Spleen (tissue), 11 donors: ENCODE data around the gene MLST8. TPM values are rescaled to one million over a fixed set of nuclear protein-coding genes. Genes with fewer than 3 reads are reported as not detected.

Experiments
- DNase-seq: peaks from one replicate; pipeline ENCODE4 v3.0.0-alpha.2; 2020
- H3K27ac ChIP-seq, 8 donors: fragments of 200-600 bp; sonication (generic) in 7 of 8; 1 replicate in 4 of 8; 2 replicates in 4 of 8; pipeline versions ENCODE4 v1.5.0 to v1.8.0; 2016 to 2021; ENCODE audit warnings: inconsistent platforms in 4 of 8, mild to moderate bottlenecking in 4 of 8, moderate library complexity in 1 of 8
- H3K27me3 ChIP-seq, 7 donors: fragments of 200-600 bp; sonication (generic) in 6 of 7; replicated peaks in 1 of 7; 1 replicate in 4 of 7; 2 replicates in 3 of 7; pipeline versions ENCODE4 v1.5.0 to v1.8.0; 2016 to 2021; ENCODE audit warnings: inconsistent platforms in 3 of 7, mild to moderate bottlenecking in 1 of 7
- H3K36me3 ChIP-seq, 6 donors: fragments of 200-600 bp; sonication (generic) in 5 of 6; 1 replicate in 4 of 6; 2 replicates in 2 of 6; pipeline versions ENCODE4 v1.5.0 to v1.8.0; 2016 to 2021; ENCODE audit warnings: inconsistent platforms in 2 of 6
- H3K4me1 ChIP-seq, 6 donors: fragments of 200-600 bp; sonication (generic) in 5 of 6; 1 replicate in 3 of 6; 2 replicates in 3 of 6; pipeline versions ENCODE4 v1.5.0 to v1.8.0; 2016 to 2021; ENCODE audit warnings: inconsistent platforms in 3 of 6
- H3K4me3 ChIP-seq, 8 donors: fragments of 200-600 bp; sonication (generic) in 7 of 8; 1 replicate in 4 of 8; 2 replicates in 4 of 8; pipeline versions ENCODE4 v1.5.0 to v1.8.0; 2016 to 2021; ENCODE audit warnings: inconsistent platforms in 4 of 8, mild to moderate bottlenecking in 4 of 8, moderate library complexity in 2 of 8
- H3K9me3 ChIP-seq, 8 donors: fragments of 200-600 bp; sonication (generic) in 7 of 8; 1 replicate in 4 of 8; 2 replicates in 4 of 8; pipeline versions ENCODE4 v1.5.0 to v1.8.0; 2016 to 2021; ENCODE audit warnings: inconsistent platforms in 4 of 8
- CTCF ChIP-seq, 11 experiments: fragments of 200-600 bp in 7 of 11; fragments of 450-650 bp in 4 of 11; sonication (generic) in 4 of 11; IDR thresholded peaks in 8 of 11; conservative IDR thresholded peaks in 3 of 11; 1 replicate in 7 of 11; 2 replicates in 4 of 11; pipeline versions ENCODE4 v1.4.0 to v1.8.0; 2016 to 2021; ENCODE audit warnings: antibody characterized with exemption in 11 of 11, inconsistent platforms in 4 of 11, mild to moderate bottlenecking in 1 of 11
- POLR2A ChIP-seq, 3 donors: fragments of 450-650 bp; IDR thresholded peaks; one replicate each; pipeline ENCODE4 v1.5.1; 2017; ENCODE audit warnings: antibody characterized with exemption in 3 of 3, mild to moderate bottlenecking in 1 of 3
- POLR2AphosphoS5 ChIP-seq, 3 donors: sonication (generic); formaldehyde crosslinking; IDR thresholded peaks; one replicate each; pipeline ENCODE4 v1.5.1; 2017; ENCODE audit warnings: antibody characterized with exemption in 3 of 3
- WGBS, 5 donors: extraction: QIAGEN DNeasy Blood & Tissue Kit in 3 of 5; methylation state at CpG; one replicate each; pipeline versions ENCODE4 v1.1.5 to v1.1.7; 2013 to 2018; 5-methylcytosine and 5-hydroxymethylcytosine counted together
- intact Hi-C: fragments of 100-400 bp; cut with DNase I; formaldehyde crosslinking; loops from one replicate; pipeline ENCODE4 v1.15.0; 2023; ENCODE audit warnings: low total_unique reads
- polyA plus RNA-seq, 3 donors: library from polyadenylated mRNA; stranded (reverse); fragments of 200-250 nt; gene quantifications; one replicate each; pipeline ENCODE4 v1.2.1, GENCODE V29; 2013
- total RNA-seq, 7 donors: library from RNA; depleted of rRNA in 3 of 7; stranded (reverse); fragments of >200 nt in 3 of 7; fragmentation: NEBNext Ultra II Directional in 4 of 7; extraction: Animal tissue kit (Norgen Biotek cat#: 25700) in 4 of 7; gene quantifications; one replicate each; pipeline versions ENCODE4 v1.1.0 to v1.2.1, GENCODE V29; 2016 to 2021
- donor health status: healthy with polysubstance abuse.
- donor health status: DM: no; HTN: no; CAD: no; lungs with moderate emphysema.
- donor health status: DM: no; HTN: no; CAD: no.
- donor health status: Bipolar disorder and iron deficiency.
- donor health status: healthy.
- donor health status: DM: no; HTN: no; CAD: no.
- donor health status: DM: yes; HTN: yes; CAD: no.

The MLST8 gene
- total and polyA plus RNA-seq, 10 donors: 25.0 to 61.7 (median 40.6) TPM

- Histone ChIP-seq H3K9me3 (no peaks in the 10 kb centered on the region), H3K36me3 (no peaks in the 10 kb centered on the region), H3K4me1 (peaks cover 7 to 12% (median 11%) of the 10 kb centered on the region in 6 donors), H3K4me3 (no peak overlapping the region), H3K27ac (no peak overlapping the region), H3K27me3 (peaks cover 9 to 27% (median 21%) of the 10 kb centered on the region in 7 donors)
- no peak for TF ChIP-seq CTCF (IDR thresholded peaks at IDR 0.05 in 8 of 11, conservative IDR thresholded peaks at IDR 0.05 in 3 of 11)
- DNase-seq: no peak
- intact Hi-C loops: no loop called here
- whole genome bisulfite sequencing, 5 donors: 75 to 83% (median 80%) methylated on average over 16 to 25 of the region's 25 CpGs
These were observed 14.4 kb upstream of the MLST8 start for GRCh38 chr16:2190659-2191445.

GRCh38 chr16:2191446-2191706 lies 13.9 kb upstream of the MLST8 start:
- no peaks in the 10 kb centered on the region for H3K9me3 ChIP-seq
- H3K4me3 ChIP-seq: no peak overlapping the region
- TF ChIP-seq POLR2AphosphoS5 (IDR thresholded peaks at IDR 0.05) (no peak), POLR2A (IDR thresholded peaks at IDR 0.05) (no peak), CTCF (IDR thresholded peaks at IDR 0.05 in 8 of 11, conservative IDR thresholded peaks at IDR 0.05 in 3 of 11) (no peak)
- intact Hi-C loops: no loop called here
- no peak for DNase-seq
- H3K4me1 ChIP-seq: peaks cover 9 to 15% (median 14%) of the 10 kb centered on the region in 6 donors
- H3K27me3 ChIP-seq: peaks cover 9 to 31% (median 25%) of the 10 kb centered on the region in 7 donors
- H3K36me3 ChIP-seq: no peaks in the 10 kb centered on the region
- 84 to 99% (median 90%) methylated on average over 10 to 11 of the region's 11 CpGs for WGBS, 5 donors
- no peak overlapping the region for H3K27ac ChIP-seq

GRCh38 chr16:2194166-2194834 lies 11.0 kb upstream of the MLST8 start:
- Histone ChIP-seq H3K9me3 (no peaks in the 10 kb centered on the region), H3K4me1 (peaks cover 9 to 22% (median 17%) of the 10 kb centered on the region in 6 donors), H3K27me3 (peaks cover 9 to 58% (median 43%) of the 10 kb centered on the region in 7 donors), H3K36me3 (no peaks in the 10 kb centered on the region), H3K27ac (no peak overlapping the region), H3K4me3 (no peak overlapping the region)
- intact Hi-C loops: no loop called here
- TF ChIP-seq CTCF (IDR thresholded peaks at IDR 0.05 in 8 of 11, conservative IDR thresholded peaks at IDR 0.05 in 3 of 11) (no peak), POLR2A (IDR thresholded peaks at IDR 0.05) (no peak), POLR2AphosphoS5 (IDR thresholded peaks at IDR 0.05) (no peak)
- WGBS, 5 donors: 47 to 66% (median 60%) methylated on average over 10 to 16 of the region's 16 CpGs
- DNase-seq: no peak

GRCh38 chr16:2194852-2195321 lies 10.4 kb upstream of the MLST8 start:
- H3K9me3 ChIP-seq: no peaks in the 10 kb centered on the region
- no peak overlapping the region for H3K27ac ChIP-seq
- H3K27me3 ChIP-seq: peaks cover 9 to 64% (median 43%) of the 10 kb centered on the region in 7 donors
- H3K36me3 ChIP-seq: no peaks in the 10 kb centered on the region
- TF ChIP-seq CTCF (IDR thresholded peaks at IDR 0.05 in 8 of 11, conservative IDR thresholded peaks at IDR 0.05 in 3 of 11) (peak in 10 of 11 experiments; percentile 22 to 59 (median 50)), POLR2AphosphoS5 (IDR thresholded peaks at IDR 0.05) (no peak), POLR2A (IDR thresholded peaks at IDR 0.05) (no peak)
- intact Hi-C loops: no loop called here
- H3K4me3 ChIP-seq: peak overlapping the region in 1 of 8 donors; percentile 70
- DNase-seq: no peak
- H3K4me1 ChIP-seq: peaks cover 9 to 22% (median 17%) of the 10 kb centered on the region in 6 donors
- WGBS, 5 donors: 11 to 25% (median 21%) methylated on average over 9 to 10 of the region's 10 CpGs
